IMR-90 (cell line): Measurements from ENCODE around the gene RBKS.
"Not testable (repeated sequence)": the region's sequence is repeated elsewhere in the genome, so short reads cannot be mapped to it uniquely, and the experiment has no call there.

Experiments
- BHLHE40 ChIP-seq: fragments of 150-350 bp; IDR thresholded peaks from 2 replicates; pipeline ENCODE4 v1.6.1; 2016; ENCODE audit warnings: mild to moderate bottlenecking, low read depth, low read length
- CTCF ChIP-seq: conservative IDR thresholded peaks from 2 replicates; pipeline ENCODE4 v1.5.1; 2012; ENCODE audit warnings: mild to moderate bottlenecking, low read depth, low read length, improper control_type of control experiment
- ELK1 ChIP-seq: fragments of 150-350 bp; IDR thresholded peaks from 2 replicates; pipeline ENCODE4 v1.6.1; 2016; ENCODE audit warnings: low read depth, mild to moderate bottlenecking, low read length, moderate library complexity, borderline replicate concordance
- FOS ChIP-seq: fragments of 150-350 bp; IDR thresholded peaks from 2 replicates; pipeline ENCODE4 v1.6.1; 2016; ENCODE audit warnings: low read depth, low read length
- MAZ ChIP-seq: IDR thresholded peaks from 2 replicates; pipeline ENCODE4 v1.6.1; 2012; ENCODE audit warnings: low read depth, mild to moderate bottlenecking, low read length, improper control_type of control experiment, moderate library complexity, borderline replicate concordance
- MXI1 ChIP-seq: IDR thresholded peaks from 2 replicates; pipeline ENCODE4 v1.6.1; 2012; ENCODE audit warnings: low read depth, mild to moderate bottlenecking, low read length, moderate library complexity, borderline replicate concordance
- NFE2L2 ChIP-seq: fragments of 150-350 bp; IDR thresholded peaks from 2 replicates; pipeline ENCODE4 v1.6.1; 2016; ENCODE audit warnings: low read depth, mild to moderate bottlenecking, low read length
- POLR2A ChIP-seq: IDR thresholded peaks from 2 replicates; pipeline ENCODE4 v1.6.1; 2012; ENCODE audit warnings: mild to moderate bottlenecking, low read depth, low read length
- RAD21 ChIP-seq: IDR thresholded peaks from 2 replicates; pipeline ENCODE4 v1.6.1; 2012; ENCODE audit warnings: low read length, improper control_type of control experiment
- RCOR1 ChIP-seq: IDR thresholded peaks from 2 replicates; pipeline ENCODE4 v1.6.1; 2012; ENCODE audit warnings: mild to moderate bottlenecking, low read length, improper control_type of control experiment; ENCODE audit not compliant: insufficient replicate concordance
- RFX5 ChIP-seq: IDR thresholded peaks from 2 replicates; pipeline ENCODE4 v1.8.0; 2012; ENCODE audit warnings: low read depth, mild to moderate bottlenecking, low read length, moderate library complexity
- SMC3 ChIP-seq: fragments of 150-350 bp; IDR thresholded peaks from 2 replicates; pipeline ENCODE4 v1.6.1; 2016; ENCODE audit warnings: low read depth, mild to moderate bottlenecking, antibody characterized with exemption, low read length, moderate library complexity
- TF ChIP-seq, protein P1 (sequence below): fragments of 150-350 bp; IDR thresholded peaks from 2 replicates; pipeline ENCODE4 v1.6.1; 2017; ENCODE audit warnings: mild to moderate bottlenecking, antibody characterized with exemption, low read length, low read depth

DNA sequence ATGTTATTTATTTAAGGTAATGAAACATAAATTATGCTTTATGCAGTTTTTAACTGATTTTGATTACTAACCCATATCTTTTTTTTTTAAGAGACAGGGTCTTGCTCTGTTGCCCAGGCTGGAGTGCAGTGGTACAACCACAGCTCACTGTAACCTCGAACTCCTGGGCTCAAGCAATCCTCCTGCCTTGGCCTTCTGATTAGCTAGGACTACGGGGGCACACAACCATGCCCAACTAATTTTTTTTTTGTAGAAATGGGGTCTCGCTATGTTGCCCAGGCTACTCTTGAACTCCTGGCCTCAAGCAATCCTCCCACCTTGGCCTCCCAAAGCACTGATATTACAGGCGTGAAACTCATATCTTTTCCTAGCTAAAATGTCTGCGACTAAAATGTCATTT is 26.2 kb downstream of the RBKS start:
- not testable (repeated sequence) for TF ChIP-seq CTCF, BHLHE40, SMC3, MAZ, MXI1, RCOR1, NFE2L2, POLR2A, RFX5, RAD21, ELK1, FOS
- TF ChIP-seq, protein P1, sequence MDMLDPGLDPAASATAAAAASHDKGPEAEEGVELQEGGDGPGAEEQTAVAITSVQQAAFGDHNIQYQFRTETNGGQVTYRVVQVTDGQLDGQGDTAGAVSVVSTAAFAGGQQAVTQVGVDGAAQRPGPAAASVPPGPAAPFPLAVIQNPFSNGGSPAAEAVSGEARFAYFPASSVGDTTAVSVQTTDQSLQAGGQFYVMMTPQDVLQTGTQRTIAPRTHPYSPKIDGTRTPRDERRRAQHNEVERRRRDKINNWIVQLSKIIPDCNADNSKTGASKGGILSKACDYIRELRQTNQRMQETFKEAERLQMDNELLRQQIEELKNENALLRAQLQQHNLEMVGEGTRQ, result not testable (repeated sequence)
